Neural cell (in vitro differentiated cells): Measurements from ENCODE around the gene PHAX.

Experiments
- CTCF ChIP-seq: fragments of 450-650 bp; IDR thresholded peaks from 2 replicates; pipeline ENCODE4 v1.5.1; 2014; ENCODE audit warnings: antibody characterized with exemption, mild to moderate bottlenecking, moderate library complexity; ENCODE audit not compliant: poor library complexity, severe bottlenecking
- EP300 ChIP-seq: fragments of 450-650 bp; conservative IDR thresholded peaks from 2 replicates; pipeline ENCODE4 v1.6.1; 2014; ENCODE audit warnings: antibody characterized with exemption, mild to moderate bottlenecking, moderate library complexity; ENCODE audit not compliant: poor library complexity, severe bottlenecking
- EZH2 ChIP-seq: fragments of 200-600, 300-800 bp; shearing (Covaris generic), sonication (generic); IDR thresholded peaks from 2 replicates; pipeline ENCODE4 v1.6.1; 2014; ENCODE audit warnings: antibody characterized with exemption, low read length, borderline replicate concordance, mild to moderate bottlenecking; ENCODE audit not compliant: insufficient read depth, poor library complexity, severe bottlenecking
- MXI1 ChIP-seq: fragments of 450-650 bp; conservative IDR thresholded peaks from 2 replicates; pipeline ENCODE4 v1.6.1; 2014; ENCODE audit warnings: antibody characterized with exemption, mild to moderate bottlenecking; ENCODE audit not compliant: poor library complexity, severe bottlenecking
- RAD21 ChIP-seq: fragments of 450-650 bp; conservative IDR thresholded peaks from 2 replicates; pipeline ENCODE4 v1.6.1; 2014; ENCODE audit warnings: antibody characterized with exemption, mild to moderate bottlenecking, moderate library complexity
- REST ChIP-seq: IDR thresholded peaks from 2 replicates; pipeline ENCODE4 v1.6.1; 2012; ENCODE audit warnings: borderline replicate concordance
- SMC3 ChIP-seq: fragments of 450-650 bp; conservative IDR thresholded peaks from 2 replicates; pipeline ENCODE4 v1.6.1; 2014; ENCODE audit warnings: antibody characterized with exemption, mild to moderate bottlenecking, moderate library complexity; ENCODE audit not compliant: poor library complexity
- TAF1 ChIP-seq: IDR thresholded peaks from 2 replicates; pipeline ENCODE4 v1.6.1; 2012; ENCODE audit warnings: low read depth

- TF ChIP-seq CTCF = no peak
- no peak for TF ChIP-seq RAD21
- TF ChIP-seq EZH2 = no peak
- TF ChIP-seq EP300 = no peak
- TF ChIP-seq MXI1 = no peak
- no peak for TF ChIP-seq TAF1
- TF ChIP-seq SMC3 = no peak
- TF ChIP-seq REST = no peak
Observed at GRCh38 chr5:126561908-126562307, 38.8 kb upstream of the PHAX start.
